ENCODE measurements around the gene CRYGN. TPM values are rescaled to one million over a fixed set of nuclear protein-coding genes. Genes with fewer than 3 reads are reported as not detected.

CRYGN gene
- total RNA-seq, 1 donor from 2014 or later, result not detected

GRCh38 chr7:151426441-151426903, 13.5 kb downstream of the CRYGN start:
- DNase-seq, result peak; percentile 18

- no peak for DNase-seq
Measured at GRCh38 chr7:151425670-151426440, 14.1 kb downstream of the CRYGN start.

- no peak for DNase-seq
Measured at GRCh38 chr7:151424799-151425198, 15.1 kb downstream of the CRYGN start.

- no peak for DNase-seq
Measured at GRCh38 chr7:151423936-151424335, 16.0 kb downstream of the CRYGN start.

- DNase-seq, result no peak
Measured at GRCh38 chr7:151423226-151423625, 16.7 kb downstream of the CRYGN start.

GRCh38 chr7:151422212-151422611, 17.7 kb downstream of the CRYGN start:
- no peak for DNase-seq

GRCh38 chr7:151420144-151420543, 19.8 kb downstream of the CRYGN start:
- no peak for DNase-seq

GRCh38 chr7:151416941-151417315, 23.0 kb downstream of the CRYGN start:
- no peak for DNase-seq

GRCh38 chr7:151416112-151416940, 23.6 kb downstream of the CRYGN start:
- no peak for DNase-seq

GRCh38 chr7:151415375-151416105, 24.4 kb downstream of the CRYGN start:
- no peak for DNase-seq

- DNase-seq, result no peak
Measured at GRCh38 chr7:151413241-151413640, 26.7 kb downstream of the CRYGN start.

GRCh38 chr7:151412318-151412717, 27.6 kb downstream of the CRYGN start:
- no peak for DNase-seq

GRCh38 chr7:151411551-151411950, 28.4 kb downstream of the CRYGN start:
- no peak for DNase-seq

- no peak for DNase-seq
Measured at GRCh38 chr7:151410405-151411390, 29.2 kb downstream of the CRYGN start.

- no peak for DNase-seq
Measured at GRCh38 chr7:151409667-151410404, 30.1 kb downstream of the CRYGN start, which contains the start of gene WDR86. Gene WDR86, minus strand, starts transcription at chr7:151410038. Its CDS starts 449 bp downstream, at chr7:151409589.

GRCh38 chr7:151408839-151409666, 30.9 kb downstream of the CRYGN start:
- DNase-seq, result peak; percentile 26

- DNase-seq, result no peak
Measured at GRCh38 chr7:151408498-151408838, 31.5 kb downstream of the CRYGN start.

- DNase-seq, result no peak
Measured at GRCh38 chr7:151406886-151407583, 32.9 kb downstream of the CRYGN start.

Measured in skin of body (tissue), 2 donors.